A549 (cell line): ENCODE measurements around the gene MFSD12. TPM values are rescaled to one million over a fixed set of nuclear protein-coding genes. Genes with fewer than 3 reads are reported as not detected.

Experiments used
- ATAC-seq, 2 experiments: fragments of 200-7000 bp in 1 of 2; fragments of >200 bp in 1 of 2; cut with Nextera tagmentation in 1 of 2; cut with Tn5 transposase in 1 of 2; 3 replicates each; pipeline versions ENCODE4 v1.8.0 to v1.9.1; 2018 to 2020; ENCODE audit warnings: mild to moderate bottlenecking in 1 of 2, moderate library complexity in 1 of 2
- CTCF ChIA-PET: fragments of 300-600 bp; sonication (Branson Sonifier 250); formaldehyde crosslinking; extraction: SDS; loops from one replicate; lab custom pipeline; 2021; ENCODE audit warnings: antibody characterized with exemption, inconsistent platforms; lab: Yijun Ruan, JAX
- POLR2A ChIA-PET: fragments of 350-600 bp; formaldehyde crosslinking; extraction: SDS; loops from one replicate; lab custom pipeline; 2021; ENCODE audit warnings: antibody characterized with exemption, inconsistent platforms; lab: Yijun Ruan, JAX
- DNase-seq, 2 experiments: peaks; one replicate each; pipeline versions ENCODE4 v3.0.0 to v3.0.0-alpha.2; 2011 to 2016; ENCODE audit warnings: low read depth in 1 of 2, low spot score in 1 of 2
- FAIRE-seq: peaks from 2 replicates; lab custom pipeline; 2011; peaks lifted over from hg19 to GRCh38; lab: Jason Lieb, UNC
- H3K27ac ChIP-seq, 2 experiments: fragments of >200 bp; sonication (Bioruptor Twin); formaldehyde crosslinking; 3 replicates each; pipeline ENCODE4 v1.5.1; 2016 to 2017
- H3K4me1 ChIP-seq: fragments of >200 bp; sonication (Bioruptor Twin); formaldehyde crosslinking; 3 replicates; pipeline ENCODE4 v1.6.1; 2016
- H3K4me2 ChIP-seq: fragments of >200 bp; sonication (Bioruptor Twin); formaldehyde crosslinking; 3 replicates; pipeline ENCODE4 v1.6.1; 2016
- H3K4me3 ChIP-seq: fragments of >200 bp; sonication (Bioruptor Twin); formaldehyde crosslinking; 3 replicates; pipeline ENCODE4 v1.5.1; 2016
- H3K9me3 ChIP-seq: fragments of >200 bp; sonication (Bioruptor Twin); formaldehyde crosslinking; 3 replicates; pipeline ENCODE4 v1.6.1; 2016
- CBX2 ChIP-seq: fragments of 200-600 bp; sonication (generic); IDR thresholded peaks from 2 replicates; pipeline ENCODE4 v1.6.1; 2016; ENCODE audit warnings: low read depth, mild to moderate bottlenecking, borderline replicate concordance
- EHMT2 ChIP-seq: fragments of 200-600 bp; sonication (generic); IDR thresholded peaks from 2 replicates; pipeline ENCODE4 v1.6.1; 2016; ENCODE audit warnings: antibody characterized with exemption, low read depth, mild to moderate bottlenecking, moderate library complexity
- EP300 ChIP-seq, 2 experiments: fragments of >200 bp; sonication (Bioruptor Twin); formaldehyde crosslinking; IDR thresholded peaks; 2 replicates in 1 of 2; 3 replicates in 1 of 2; pipeline ENCODE4 v1.6.1; 2016 to 2017
- ESRRA ChIP-seq: fragments of 150-350 bp; IDR thresholded peaks from 2 replicates; pipeline ENCODE4 v1.6.1; 2014; ENCODE audit warnings: mild to moderate bottlenecking, low read length, borderline replicate concordance
- FOSB ChIP-seq: fragments of 250-450 bp; sonication (Bioruptor Pico); IDR thresholded peaks from 2 replicates; pipeline ENCODE4 v1.5.0; 2020; ENCODE audit warnings: mild to moderate bottlenecking, moderate library complexity
- FOSL2 ChIP-seq, 2 experiments: fragments of 450-650 bp in 1 of 2; fragments of >200 bp in 1 of 2; sonication (Bioruptor Twin) in 1 of 2; formaldehyde crosslinking; IDR thresholded peaks; 2 replicates each; pipeline versions ENCODE4 v1.5.0 to v1.6.1; 2016 to 2020; ENCODE audit warnings: mild to moderate bottlenecking in 1 of 2, moderate library complexity in 1 of 2
- FOXS1 ChIP-seq: fragments of 250-450 bp; sonication (Bioruptor Pico); IDR thresholded peaks from 2 replicates; pipeline ENCODE4 v1.5.0; 2020; ENCODE audit warnings: mild to moderate bottlenecking, moderate library complexity
- GATA3 ChIP-seq: IDR thresholded peaks from 2 replicates; pipeline ENCODE4 v1.6.1; 2012; ENCODE audit warnings: borderline replicate concordance
- HDAC2 ChIP-seq: fragments of 200-600 bp; sonication (generic); IDR thresholded peaks from 2 replicates; pipeline ENCODE4 v1.6.1; 2016
- HOXB5 ChIP-seq: fragments of 250-450 bp; sonication (Bioruptor Pico); IDR thresholded peaks from 2 replicates; pipeline ENCODE4 v1.5.0; 2020; ENCODE audit warnings: mild to moderate bottlenecking, moderate library complexity
- JUNB ChIP-seq: fragments of >200 bp; sonication (Bioruptor Twin); formaldehyde crosslinking; IDR thresholded peaks from 2 replicates; pipeline ENCODE4 v1.6.1; 2016
- KDM1A ChIP-seq: fragments of 200-600 bp; sonication (generic); IDR thresholded peaks from 2 replicates; pipeline ENCODE4 v1.6.1; 2016; ENCODE audit warnings: low read depth, mild to moderate bottlenecking
- MAFK ChIP-seq: fragments of 450-650 bp; IDR thresholded peaks from 2 replicates; pipeline ENCODE4 v1.6.1; 2014; ENCODE audit not compliant: partially characterized antibody
- MAX ChIP-seq: IDR thresholded peaks from 2 replicates; pipeline ENCODE4 v1.6.1; 2012
- MYC ChIP-seq: IDR thresholded peaks from 2 replicates; pipeline ENCODE4 v1.6.1; 2012; ENCODE audit warnings: mild to moderate bottlenecking, inconsistent platforms, low read length, improper control_type of control experiment, borderline replicate concordance
- NFE2L2 ChIP-seq: fragments of 150-350 bp; conservative IDR thresholded peaks from 2 replicates; pipeline ENCODE4 v1.6.1; 2014; ENCODE audit warnings: low read length
- NR3C1 ChIP-seq: fragments of >200 bp; sonication (Bioruptor Twin); formaldehyde crosslinking; IDR thresholded peaks from 3 replicates; pipeline ENCODE4 v1.6.1; 2017
- POLR2AphosphoS2 ChIP-seq: conservative IDR thresholded peaks from 2 replicates; pipeline ENCODE4 v1.6.1; 2012; ENCODE audit warnings: low read length, improper control_type of control experiment, inconsistent platforms
- RCOR1 ChIP-seq: fragments of 150-350 bp; IDR thresholded peaks from 2 replicates; pipeline ENCODE4 v1.6.1; 2014; ENCODE audit warnings: antibody characterized with exemption, low read length, low read depth
- RFX5 ChIP-seq: fragments of 450-650 bp; IDR thresholded peaks from 2 replicates; pipeline ENCODE4 v1.7.1; 2014; ENCODE audit warnings: antibody characterized with exemption, mild to moderate bottlenecking, moderate library complexity
- SREBF2 ChIP-seq: fragments of 450-650 bp; IDR thresholded peaks from 2 replicates; pipeline ENCODE4 v1.6.1; 2014; ENCODE audit warnings: mild to moderate bottlenecking, moderate library complexity
- TFCP2L1 ChIP-seq: fragments of 250-450 bp; sonication (Bioruptor Pico); IDR thresholded peaks from 2 replicates; pipeline ENCODE4 v1.5.0; 2021; ENCODE audit warnings: mild to moderate bottlenecking
- TP53 ChIP-seq: fragments of 250-450 bp; sonication (Bioruptor Pico); IDR thresholded peaks from 2 replicates; pipeline ENCODE4 v1.5.0; 2021; ENCODE audit warnings: mild to moderate bottlenecking, moderate library complexity
- WGBS: methylation state at CpG from one replicate; pipeline ENCODE4 v1.1.6; 2017; ENCODE audit errors: missing lambda C conversion rate; 5-methylcytosine and 5-hydroxymethylcytosine counted together
- polyA plus RNA-seq, 4 experiments: library from polyadenylated mRNA; depleted of rRNA in 3 of 4; stranded (reverse); fragments of >200 nt; fragmentation: RNase III in 1 of 4; extraction: RNeasy Plus Mini Kit Qiagen cat#74134 plus additional on column Dnase treatment in 1 of 4; gene quantifications; 2 replicates in 3 of 4; 3 replicates in 1 of 4; pipeline ENCODE4 v1.2.3, GENCODE V29; 2011 to 2017

The MFSD12 gene
- polyA plus RNA-seq, 2 of the 4 experiments (the other 2 are of a cell fraction), result 52.5 to 115 TPM

GRCh38 chr19:3523361-3524077, 33.9 kb downstream of the MFSD12 start (continued):
- TF ChIP-seq RCOR1, result no peak

GRCh38 chr19:3522421-3523360, 34.7 kb downstream of the MFSD12 start:
- no peaks in the 10 kb centered on the region for H3K9me3 ChIP-seq
- H3K4me3 ChIP-seq, result no peak overlapping the region
- WGBS, result no CpG with 5 or more reads among the region's 40 CpGs
- H3K4me1 ChIP-seq, result no peaks in the 10 kb centered on the region; the same call in 2 of the 3 replicates
- POLR2A ChIA-PET, result no interaction called here
- TF ChIP-seq MAX, result no peak
- TF ChIP-seq, all 56 proteins: peak for 0
- H3K27ac ChIP-seq, result no peak overlapping the region
- no peak for FAIRE-seq
- no peak overlapping the region for H3K4me2 ChIP-seq
- no peak for ATAC-seq
- no peak for DNase-seq
- CTCF ChIA-PET, result interaction anchor here (0.9 to 1.0 kb wide), 2 partner anchors 23 to 218 kb away, joined by 3 read pairs; no protein-coding TSS in a partner anchor

GRCh38 chr19:3521104-3521445, 36.3 kb downstream of the MFSD12 start:
- no peak overlapping the region for H3K27ac ChIP-seq
- H3K9me3 ChIP-seq, result no peaks in the 10 kb centered on the region
- H3K4me1 ChIP-seq, result peaks cover 13% of the 10 kb centered on the region; the same call in 2 of the 3 replicates
- no peak for TF ChIP-seq HDAC2
- TF ChIP-seq GATA3, result no peak
- TF ChIP-seq EP300 (IDR thresholded peaks at IDR 0.05), result no peak
- no peak for TF ChIP-seq NFE2L2
- no peak for TF ChIP-seq CBX2
- TF ChIP-seq JUNB, result no peak
- TF ChIP-seq ESRRA, result no peak
- no peak for TF ChIP-seq TP53 (CRISPR knock-in tag)
- no peak for TF ChIP-seq EHMT2
- no peak for TF ChIP-seq NR3C1
- TF ChIP-seq FOXS1 (CRISPR knock-in tag), result no peak
- TF ChIP-seq RFX5, result no peak
- TF ChIP-seq MYC, result no peak
- TF ChIP-seq, all 56 proteins: peak for 0
- CTCF ChIA-PET, result interaction anchor here (1.3 kb wide), 1 partner anchor 25 kb away, joined by 3 read pairs; no protein-coding TSS in a partner anchor
- 96% methylated on average over 7 of the region's 7 CpGs for WGBS
- DNase-seq (no peak), FAIRE-seq (no peak), ATAC-seq (no peak)
- no peak overlapping the region for H3K4me2 ChIP-seq
- H3K4me3 ChIP-seq, result no peak overlapping the region
- POLR2A ChIA-PET, result no interaction called here

- FAIRE-seq (no peak), ATAC-seq (peak in 1 of 2 experiments; percentile 37; a peak in 2 of 6 replicates), DNase-seq (no peak)
- Histone ChIP-seq H3K4me1 (peaks cover 13% of the 10 kb centered on the region; the same call in 2 of the 3 replicates), H3K27ac (no peak overlapping the region), H3K4me3 (no peak overlapping the region), H3K4me2 (no peak overlapping the region), H3K9me3 (no peaks in the 10 kb centered on the region)
- CTCF ChIA-PET, result interaction anchor here (1.3 kb wide), 1 partner anchor 25 kb away, joined by 3 read pairs; no protein-coding TSS in a partner anchor
- WGBS, result 92% methylated on average over 27 of the region's 37 CpGs
- TF ChIP-seq EHMT2 (no peak), HOXB5 (CRISPR knock-in tag) (no peak), FOSL2 (IDR thresholded peaks at IDR 0.05) (no peak), FOSL2 (CRISPR knock-in tag; IDR thresholded peaks at IDR 0.05) (no peak), POLR2AphosphoS2 (no peak), NFE2L2 (no peak), FOSB (CRISPR knock-in tag) (no peak), SREBF2 (no peak), MAFK (no peak), TFCP2L1 (CRISPR knock-in tag) (no peak), KDM1A (no peak)
- POLR2A ChIA-PET, result no interaction called here
These were observed 37.0 kb downstream of the MFSD12 start for GRCh38 chr19:3520166-3521103.
